Smooth muscle cell (in vitro differentiated cells): ENCODE measurements around the gene TTLL13. TPM values are rescaled to one million over a fixed set of nuclear protein-coding genes. Genes with fewer than 3 reads are reported as not detected.
"Not testable (repeated sequence)": the region's sequence is repeated elsewhere in the genome, so short reads cannot be mapped to it uniquely, and the experiment has no call there.

Experiments used
- DNase-seq: peaks from one replicate; lab custom pipeline; 2025; ENCODE audit not compliant: unreplicated experiment; lab: John Stamatoyannopoulos, UW
- H2AFZ ChIP-seq: fragments of 200-600 bp; sonication (generic); 2 replicates; pipeline ENCODE4 v1.6.0; 2016; ENCODE audit warnings: antibody characterized with exemption, low read depth, mild to moderate bottlenecking
- H3F3A ChIP-seq: fragments of 200-600 bp; sonication (generic); 2 replicates; pipeline ENCODE4 v1.6.0; 2017; ENCODE audit warnings: antibody characterized with exemption, low read depth
- H3K27ac ChIP-seq: fragments of 200-600 bp; sonication (generic); 2 replicates; pipeline ENCODE4 v1.5.1; 2016; ENCODE audit warnings: low read depth, mild to moderate bottlenecking
- H3K27me3 ChIP-seq: fragments of 200-600 bp; sonication (generic); 2 replicates; pipeline ENCODE4 v1.6.1; 2016; ENCODE audit warnings: low read depth, mild to moderate bottlenecking
- H3K36me3 ChIP-seq: fragments of 200-600 bp; sonication (generic); 2 replicates; pipeline ENCODE4 v1.5.1; 2016; ENCODE audit warnings: low read depth
- H3K4me1 ChIP-seq: fragments of 200-600 bp; sonication (generic); 2 replicates; pipeline ENCODE4 v1.5.1; 2016; ENCODE audit warnings: low read depth
- H3K4me2 ChIP-seq: fragments of 200-600 bp; sonication (generic); 2 replicates; pipeline ENCODE4 v1.6.0; 2016; ENCODE audit warnings: mild to moderate bottlenecking
- H3K4me3 ChIP-seq: fragments of 200-600 bp; sonication (generic); 2 replicates; pipeline ENCODE4 v1.5.1; 2016; ENCODE audit warnings: mild to moderate bottlenecking
- H3K79me2 ChIP-seq: fragments of 200-600 bp; sonication (generic); 2 replicates; pipeline ENCODE4 v1.6.0; 2016; ENCODE audit warnings: low read depth, mild to moderate bottlenecking
- H3K9ac ChIP-seq: fragments of 200-600 bp; sonication (generic); 2 replicates; pipeline ENCODE4 v1.6.0; 2016; ENCODE audit warnings: low read depth
- H3K9me3 ChIP-seq: fragments of 200-600 bp; sonication (generic); replicated peaks from 2 replicates; pipeline ENCODE4 v1.5.1; 2016; ENCODE audit warnings: low read depth
- H4K20me1 ChIP-seq: fragments of 200-600 bp; sonication (generic); 2 replicates; pipeline ENCODE4 v1.6.0; 2016; ENCODE audit warnings: low read depth
- WGBS: methylation state at CpG from one replicate; pipeline ENCODE4 v1.1.7; 2016; ENCODE audit warnings: low lambda C conversion rate; 5-methylcytosine and 5-hydroxymethylcytosine counted together
- polyA plus RNA-seq: library from polyadenylated mRNA; unstranded; fragments of >200 nt; fragmentation: Nextera tagmentation; extraction: Ambion mirVana; gene quantifications from 2 replicates; pipeline ENCODE4 v1.2.1, GENCODE V29; 2016
- total RNA-seq: library from RNA; depleted of rRNA; stranded (reverse); fragments of >200 nt; gene quantifications from 2 replicates; pipeline ENCODE4 v1.2.3, GENCODE V29; 2014
- TF ChIP-seq, protein P1 (sequence below): fragments of 200-600 bp; sonication (generic); IDR thresholded peaks from 2 replicates; pipeline ENCODE4 v1.5.1; 2017; ENCODE audit warnings: borderline replicate concordance, mild to moderate bottlenecking, antibody characterized with exemption; ENCODE audit not compliant: insufficient read depth, poor library complexity, severe bottlenecking

TTLL13 gene
- total and polyA plus RNA-seq, 2 experiments from 2014 or later: 0.15 to 0.36 TPM

DNA sequence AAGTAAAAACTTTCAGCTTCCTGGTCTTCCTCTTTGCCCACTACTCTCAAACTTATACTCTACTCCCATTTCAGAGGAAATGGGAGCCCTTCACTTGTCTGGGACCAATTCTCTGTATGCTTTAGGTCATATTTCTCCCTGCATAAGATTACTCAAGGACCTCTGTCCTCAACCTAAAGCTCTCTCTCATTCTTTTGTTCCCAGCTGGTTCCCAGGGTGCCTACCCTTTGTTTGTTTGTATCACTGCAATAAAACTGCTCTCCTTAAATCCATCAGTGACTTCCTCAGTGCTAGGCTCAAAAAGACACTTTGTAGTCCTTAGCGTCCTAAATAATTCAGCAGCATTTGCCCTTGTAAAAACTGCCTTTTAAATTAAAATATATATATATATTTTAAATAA lies 19.1 kb downstream of the TTLL13 start:
- WGBS: 74% methylated on average over 1 of the region's 1 CpG
- no peaks in the 10 kb centered on the region for H3K9me3 ChIP-seq
- no peaks in the 10 kb centered on the region for H3K27me3 ChIP-seq
- no peak overlapping the region for H3K4me3 ChIP-seq
- no peak overlapping the region for H3K27ac ChIP-seq
- no peak for DNase-seq
- no peaks in the 10 kb centered on the region for H3F3A ChIP-seq
- no peak overlapping the region for H2AFZ ChIP-seq
- peaks cover 22% of the 10 kb centered on the region for H3K79me2 ChIP-seq
- TF ChIP-seq, protein P1, sequence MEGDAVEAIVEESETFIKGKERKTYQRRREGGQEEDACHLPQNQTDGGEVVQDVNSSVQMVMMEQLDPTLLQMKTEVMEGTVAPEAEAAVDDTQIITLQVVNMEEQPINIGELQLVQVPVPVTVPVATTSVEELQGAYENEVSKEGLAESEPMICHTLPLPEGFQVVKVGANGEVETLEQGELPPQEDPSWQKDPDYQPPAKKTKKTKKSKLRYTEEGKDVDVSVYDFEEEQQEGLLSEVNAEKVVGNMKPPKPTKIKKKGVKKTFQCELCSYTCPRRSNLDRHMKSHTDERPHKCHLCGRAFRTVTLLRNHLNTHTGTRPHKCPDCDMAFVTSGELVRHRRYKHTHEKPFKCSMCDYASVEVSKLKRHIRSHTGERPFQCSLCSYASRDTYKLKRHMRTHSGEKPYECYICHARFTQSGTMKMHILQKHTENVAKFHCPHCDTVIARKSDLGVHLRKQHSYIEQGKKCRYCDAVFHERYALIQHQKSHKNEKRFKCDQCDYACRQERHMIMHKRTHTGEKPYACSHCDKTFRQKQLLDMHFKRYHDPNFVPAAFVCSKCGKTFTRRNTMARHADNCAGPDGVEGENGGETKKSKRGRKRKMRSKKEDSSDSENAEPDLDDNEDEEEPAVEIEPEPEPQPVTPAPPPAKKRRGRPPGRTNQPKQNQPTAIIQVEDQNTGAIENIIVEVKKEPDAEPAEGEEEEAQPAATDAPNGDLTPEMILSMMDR: no peak
- H4K20me1 ChIP-seq: peaks cover 27% of the 10 kb centered on the region
- peaks cover 7% of the 10 kb centered on the region for H3K4me1 ChIP-seq
- H3K36me3 ChIP-seq: no peaks in the 10 kb centered on the region
- H3K9ac ChIP-seq: no peak overlapping the region
- H3K4me2 ChIP-seq: no peak overlapping the region

DNA sequence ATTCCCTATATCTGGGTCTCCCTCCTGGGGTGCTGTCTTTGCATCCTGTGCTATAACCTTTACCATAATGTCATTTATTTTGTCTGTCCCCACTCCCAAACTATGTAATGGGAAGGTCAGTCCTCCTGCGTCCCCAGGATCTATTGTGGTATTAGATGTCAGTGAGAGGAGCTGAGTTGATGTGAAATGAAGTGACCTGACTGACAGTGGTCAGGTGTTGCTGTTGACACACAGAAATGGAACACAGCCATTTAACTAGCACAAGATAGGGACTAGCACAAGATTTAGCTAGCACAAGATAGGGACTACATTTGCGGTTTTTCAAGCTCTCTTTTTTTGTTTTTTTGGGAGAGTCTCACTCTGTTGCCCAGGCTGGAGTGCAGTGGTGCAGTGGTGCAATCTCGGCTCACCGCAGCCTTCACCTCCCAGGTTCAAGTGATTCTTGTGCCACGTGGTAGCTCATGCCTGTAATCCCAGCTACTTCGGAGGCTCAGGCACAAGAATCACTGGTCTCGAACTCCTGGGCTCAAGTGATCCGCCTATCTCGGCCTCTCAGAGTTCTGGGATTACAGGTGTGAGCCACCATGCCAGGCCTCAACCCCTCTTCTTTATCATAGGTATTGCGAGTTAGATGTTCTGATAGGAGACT lies 21.3 kb downstream of the TTLL13 start:
- no peak overlapping the region for H3K27ac ChIP-seq
- no peak overlapping the region for H3K4me2 ChIP-seq
- peaks cover 22% of the 10 kb centered on the region for H3K79me2 ChIP-seq
- H3K9ac ChIP-seq: no peak overlapping the region
- no peaks in the 10 kb centered on the region for H3K27me3 ChIP-seq
- peaks cover 27% of the 10 kb centered on the region for H4K20me1 ChIP-seq
- no peak for DNase-seq
- no peaks in the 10 kb centered on the region for H3F3A ChIP-seq
- no peak overlapping the region for H3K4me3 ChIP-seq
- H3K9me3 ChIP-seq: no peaks in the 10 kb centered on the region
- WGBS: 95% methylated on average over 10 of the region's 10 CpGs
- H3K4me1 ChIP-seq: peaks cover 7% of the 10 kb centered on the region
- H2AFZ ChIP-seq: no peak overlapping the region
- TF ChIP-seq, protein P1: no peak
- H3K36me3 ChIP-seq: no peaks in the 10 kb centered on the region

DNA sequence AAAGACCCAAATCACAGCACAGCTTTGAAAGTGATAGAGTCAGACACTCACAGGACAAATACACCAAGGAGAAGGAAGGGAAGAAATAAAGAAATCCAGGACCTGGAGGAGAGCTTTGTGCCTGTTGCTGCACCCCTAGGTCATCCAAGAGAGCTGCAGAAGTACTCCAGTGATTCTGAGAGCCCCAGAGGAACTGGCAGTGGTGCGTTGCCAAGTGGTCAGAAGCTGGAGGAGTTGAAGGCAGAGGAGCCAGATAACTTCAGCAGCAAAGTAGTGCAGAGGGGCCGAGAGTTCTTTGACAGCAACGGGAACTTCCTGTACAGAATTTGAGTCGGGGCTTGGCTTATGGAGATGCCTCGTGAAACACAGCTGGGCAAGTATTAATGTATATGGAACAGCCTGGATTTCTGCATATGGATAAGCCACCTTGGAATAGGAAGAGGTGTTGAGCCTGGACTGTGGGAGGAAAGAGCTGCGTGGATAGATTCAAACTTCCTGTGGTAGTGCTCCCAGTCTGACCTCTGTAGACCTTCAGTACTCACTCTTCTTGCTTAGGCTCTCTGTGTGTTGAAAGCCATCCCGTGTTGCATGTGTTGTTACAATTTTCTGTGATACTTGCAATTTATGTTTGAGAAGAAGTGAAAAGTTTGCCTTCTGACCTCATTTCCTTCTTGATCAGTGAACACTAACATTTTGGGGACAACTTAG lies 22.3 kb downstream of the TTLL13 start:
- TF ChIP-seq, protein P1: no peak

DNA sequence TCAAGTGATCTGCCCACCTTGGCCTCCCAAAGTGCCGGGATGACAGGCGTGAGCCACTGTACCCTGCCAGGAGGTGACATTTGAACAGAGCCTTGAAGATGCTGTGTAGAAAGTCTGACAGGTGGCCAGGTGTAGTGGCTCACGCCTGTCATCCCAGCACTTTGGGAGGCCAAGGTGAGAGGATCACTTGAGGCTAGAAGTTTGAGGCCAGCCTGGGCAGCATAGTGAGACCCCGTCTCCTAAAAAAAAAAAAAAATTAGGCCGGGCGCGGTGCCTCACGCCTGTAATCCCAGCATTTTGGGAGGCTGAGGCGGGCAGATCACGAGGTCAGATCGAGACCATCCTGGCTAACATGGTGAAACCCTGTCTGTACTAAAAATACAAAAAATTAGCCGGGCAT lies 29.1 kb downstream of the TTLL13 start:
- H3K36me3 ChIP-seq, DNase-seq, H3K9me3 ChIP-seq, H3K9ac ChIP-seq, H3F3A ChIP-seq, H4K20me1 ChIP-seq, H3K79me2 ChIP-seq, H3K4me1 ChIP-seq, H3K27ac ChIP-seq, H2AFZ ChIP-seq, H3K4me2 ChIP-seq, H3K27me3 ChIP-seq, H3K4me3 ChIP-seq: not testable (repeated sequence)
- 97% methylated on average over 12 of the region's 12 CpGs for WGBS

More for the DNA sequence above, 22.3 kb downstream of the TTLL13 start:
- Histone ChIP-seq H3K4me3 (no peak overlapping the region), H3K9ac (no peak overlapping the region), H3K79me2 (peaks cover 14% of the 10 kb centered on the region), H3K27me3 (no peaks in the 10 kb centered on the region), H2AFZ (no peak overlapping the region), H3K36me3 (no peaks in the 10 kb centered on the region), H3K27ac (no peak overlapping the region), H3K4me1 (peaks cover 7% of the 10 kb centered on the region), H3K4me2 (no peak overlapping the region), H3K9me3 (no peaks in the 10 kb centered on the region), H3F3A (no peaks in the 10 kb centered on the region), H4K20me1 (peaks cover 27% of the 10 kb centered on the region)
- WGBS: 95% methylated on average over 7 of the region's 7 CpGs
- DNase-seq: no peak

DNA sequence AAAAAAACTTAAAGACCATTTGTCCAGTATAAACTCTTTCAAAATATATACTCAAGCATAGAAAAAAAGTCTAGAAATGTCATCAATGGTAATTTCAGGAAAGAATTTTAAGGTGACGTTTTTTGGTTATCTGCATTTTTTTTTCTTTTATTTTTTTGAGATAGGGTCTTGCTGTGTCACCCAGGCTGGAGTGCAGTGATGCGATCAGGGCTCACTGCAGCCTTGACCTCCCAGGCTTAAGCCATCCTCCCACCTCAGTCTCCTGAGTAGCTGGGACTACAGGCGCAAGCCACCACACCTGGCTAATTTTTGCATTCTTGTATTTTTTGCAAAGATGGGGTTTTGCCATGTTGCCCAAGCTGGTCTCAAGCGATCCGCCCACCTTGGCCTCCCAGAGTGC lies 31.4 kb downstream of the TTLL13 start:
- H3K9me3 ChIP-seq, H3K4me1 ChIP-seq, H3K9ac ChIP-seq, H3K27me3 ChIP-seq, H4K20me1 ChIP-seq, H3F3A ChIP-seq, H2AFZ ChIP-seq, DNase-seq, H3K4me2 ChIP-seq, H3K79me2 ChIP-seq, H3K36me3 ChIP-seq, H3K4me3 ChIP-seq, H3K27ac ChIP-seq: not testable (repeated sequence)
- WGBS: 93% methylated on average over 5 of the region's 5 CpGs

DNA sequence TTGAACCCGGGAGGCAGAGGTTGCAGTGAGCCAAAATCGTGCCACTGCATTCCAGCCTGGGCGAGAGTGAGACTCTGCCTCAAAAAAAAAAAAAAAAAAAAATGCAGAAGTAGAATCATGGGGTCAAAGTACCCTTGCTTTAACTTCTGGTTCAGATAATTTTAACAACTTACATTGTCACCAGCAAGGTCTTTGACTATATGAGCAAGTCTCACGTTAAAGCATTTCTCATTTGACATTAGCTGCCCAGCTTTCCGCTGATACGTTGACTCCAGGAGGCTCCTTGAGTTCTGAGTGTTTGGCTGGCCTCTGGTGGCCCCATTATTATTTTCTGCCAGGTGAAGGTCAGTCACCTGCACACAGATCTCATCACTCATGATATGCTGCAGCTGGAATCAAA lies 32.3 kb downstream of the TTLL13 start:
- H3K4me3 ChIP-seq, H3K27ac ChIP-seq, DNase-seq, H2AFZ ChIP-seq, H3K4me2 ChIP-seq, H4K20me1 ChIP-seq, H3F3A ChIP-seq, H3K9me3 ChIP-seq, H3K79me2 ChIP-seq, H3K9ac ChIP-seq, H3K36me3 ChIP-seq, H3K4me1 ChIP-seq, H3K27me3 ChIP-seq: not testable (repeated sequence)
- WGBS: 93% methylated on average over 6 of the region's 6 CpGs
